CD4-positive, alpha-beta T cell treated with Interleukin-15 for 4 hours (primary cell): Measurements from ENCODE around the gene CCDC7.
"Not testable (repeated sequence)": the region's sequence is repeated elsewhere in the genome, so short reads cannot be mapped to it uniquely, and the experiment has no call there.

Experiments used
- DNase-seq: peaks from one replicate; pipeline ENCODE4 v3.0.0-alpha.2; 2020; ENCODE audit warnings: low spot score

CCDC7 gene

DNA sequence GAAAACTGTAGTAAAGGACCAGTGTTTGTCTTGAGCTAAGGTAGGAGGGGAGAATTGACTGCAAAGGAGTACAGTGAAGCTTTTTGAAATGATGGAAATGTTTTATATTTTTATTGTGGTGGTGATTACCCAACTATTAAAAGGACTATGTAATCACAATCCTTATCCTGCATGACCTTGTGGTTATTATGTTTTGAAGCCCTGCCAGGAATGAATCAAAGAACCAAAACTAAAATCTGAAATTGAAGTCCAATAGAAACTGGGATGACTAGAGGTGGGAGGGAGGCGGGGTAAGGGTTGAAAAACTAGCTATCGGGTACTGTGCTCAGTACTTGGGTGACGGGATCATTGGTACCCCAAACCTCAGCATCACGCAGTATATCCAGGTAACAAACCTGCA lies 8.2 kb downstream of the CCDC7 start:
- no peak for DNase-seq

DNA sequence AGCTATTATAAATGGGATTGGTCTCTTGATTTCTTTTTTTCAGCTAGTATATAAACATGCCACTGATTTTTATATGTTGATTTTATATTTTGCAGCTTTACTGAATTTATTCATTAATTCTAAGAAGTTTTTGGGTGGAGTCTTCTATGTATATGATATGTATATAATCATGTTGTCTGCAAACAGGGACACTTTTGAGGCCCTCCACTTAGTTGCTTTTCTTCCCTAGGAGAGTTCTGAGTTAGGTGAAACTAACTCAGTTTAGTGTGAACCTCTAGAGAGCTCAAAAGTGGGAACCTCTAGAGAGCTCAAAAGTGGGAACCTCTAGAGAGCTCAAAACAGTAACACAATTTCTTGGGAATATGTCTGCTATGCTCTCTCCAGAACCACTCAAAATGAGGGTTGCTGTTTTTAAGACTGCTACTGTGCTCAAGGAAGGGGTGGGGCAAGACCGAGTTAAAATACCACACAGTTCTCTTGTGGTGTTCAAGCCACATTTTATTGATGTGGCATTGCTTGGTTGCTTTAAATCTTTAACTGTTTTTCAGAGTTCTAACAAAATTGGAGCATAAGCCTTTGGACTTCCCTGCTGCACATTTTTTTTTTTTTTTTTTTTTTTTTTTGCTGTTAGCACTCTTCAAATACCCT lies 13.2 kb downstream of the CCDC7 start:
- peak; percentile 77 for DNase-seq

DNA sequence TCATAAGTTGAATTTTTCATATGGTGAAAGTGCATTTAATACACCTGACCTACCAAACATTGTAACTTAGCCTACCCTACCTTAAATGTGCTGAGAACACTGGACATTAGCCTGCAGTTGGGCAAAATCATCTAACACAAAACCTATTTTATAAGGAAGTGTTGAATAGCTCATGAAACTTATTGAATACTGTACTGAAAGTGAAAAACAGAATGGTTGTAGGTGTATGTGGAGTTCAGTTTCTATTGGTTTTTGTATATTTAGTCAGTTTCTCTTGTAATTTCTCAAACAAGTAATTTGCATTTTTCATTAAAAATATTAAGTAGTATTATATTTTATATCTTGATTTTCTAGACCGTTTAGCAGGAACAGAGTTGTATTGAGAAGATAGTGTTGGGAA lies 15.3 kb downstream of the CCDC7 start:
- no peak for DNase-seq

DNA sequence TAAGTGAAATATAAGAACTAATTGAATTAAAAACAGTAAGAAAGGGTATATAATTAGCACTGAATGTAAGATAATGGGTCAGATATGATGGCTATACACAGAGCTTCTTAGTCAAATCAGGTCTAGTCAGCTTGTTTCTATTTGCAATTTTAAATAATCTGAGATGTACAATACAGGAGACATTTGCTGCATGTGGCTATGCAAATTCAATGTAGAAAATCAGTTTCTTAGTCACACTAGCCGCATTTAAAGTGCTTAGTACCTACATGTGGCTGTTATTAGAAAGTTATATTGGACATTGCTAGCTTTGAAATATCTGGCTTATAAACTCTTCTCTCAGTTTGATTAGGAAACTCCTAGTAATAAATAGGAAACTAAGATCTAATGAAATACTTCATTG lies 25.3 kb downstream of the CCDC7 start:
- DNase-seq = no peak

DNA sequence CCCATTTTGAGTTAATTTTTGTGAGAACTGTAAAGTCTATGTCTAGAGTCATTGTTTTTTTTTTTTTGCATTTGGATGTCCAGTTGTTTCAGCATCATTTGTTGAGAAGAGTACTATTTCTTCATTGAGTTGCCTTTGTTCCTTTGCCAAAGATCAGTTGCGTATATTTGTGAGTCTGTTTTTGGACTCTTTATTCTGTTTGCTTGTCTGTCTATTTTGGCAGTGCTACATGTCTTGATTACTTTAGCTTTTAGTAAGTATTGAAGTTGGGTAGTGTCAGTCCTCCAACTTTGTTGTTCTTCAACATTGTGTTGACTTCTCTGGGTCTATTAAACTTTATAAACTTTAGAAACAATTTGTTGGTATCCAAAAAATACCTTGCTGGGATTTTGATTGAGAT lies 31.6 kb downstream of the CCDC7 start:
- no peak for DNase-seq

DNA sequence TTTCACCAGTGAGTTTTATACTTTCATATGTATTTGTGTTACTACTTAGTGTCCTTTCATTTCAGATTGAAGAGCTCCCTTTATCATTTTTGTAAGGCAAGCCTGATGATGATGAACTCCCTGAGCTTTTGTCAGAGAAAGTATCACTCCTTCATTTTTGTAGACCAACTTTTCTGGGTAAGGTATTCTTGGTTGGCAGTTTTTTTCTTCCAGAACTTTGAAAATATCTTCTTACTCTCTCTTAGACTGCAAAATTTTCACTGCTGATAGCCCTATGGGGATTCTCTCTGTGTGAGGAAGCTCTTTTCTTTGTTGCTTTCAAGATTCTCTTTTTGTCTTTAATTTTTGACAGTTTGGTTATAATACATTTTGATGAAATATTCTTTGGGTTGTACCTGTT lies 35.7 kb downstream of the CCDC7 start:
- DNase-seq = no peak

DNA sequence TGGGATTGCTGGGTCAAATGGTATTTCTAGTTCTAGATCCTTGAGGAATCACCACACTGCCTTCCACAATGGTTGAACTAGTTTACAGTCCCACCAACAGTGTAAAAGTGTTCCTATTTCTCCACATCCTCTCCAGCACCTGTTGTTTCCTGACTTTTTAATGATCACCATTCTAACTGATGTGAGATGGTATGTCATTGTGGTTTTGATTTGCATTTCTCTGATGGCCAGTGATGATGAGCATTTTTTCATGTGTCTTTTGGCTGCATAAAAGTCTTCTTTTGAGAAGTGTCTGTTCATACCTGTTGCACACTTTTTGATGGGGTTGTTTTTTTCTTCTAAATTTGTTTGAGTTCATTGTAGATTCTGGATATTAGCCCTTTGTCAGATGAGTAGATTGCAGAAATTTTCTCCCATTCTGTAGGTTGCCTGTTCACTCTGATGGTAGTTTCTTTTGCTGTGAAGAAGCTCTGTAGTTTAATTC lies 37.1 kb downstream of the CCDC7 start:
- DNase-seq = not testable (repeated sequence)

DNA sequence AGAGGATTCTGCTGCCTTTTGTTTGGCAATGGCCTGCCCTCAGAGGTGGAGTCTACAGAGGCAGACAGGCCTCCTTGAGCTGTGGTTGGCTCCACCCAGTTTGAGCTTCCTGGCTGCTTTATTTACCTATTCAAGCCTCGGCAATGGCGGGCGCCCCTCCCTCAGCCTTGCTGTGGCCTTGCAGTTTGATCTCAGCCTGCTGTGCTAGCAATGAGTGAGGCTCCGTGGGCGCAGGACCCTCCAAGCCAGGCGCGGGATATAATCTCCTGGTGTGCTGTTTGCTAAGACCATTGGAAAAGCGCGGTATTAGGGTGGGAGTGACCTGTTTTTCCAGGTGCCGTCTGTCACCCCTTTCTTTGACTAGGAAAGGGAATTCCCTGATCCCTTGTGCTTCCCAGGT lies 42.1 kb downstream of the CCDC7 start:
- not testable (repeated sequence) for DNase-seq

DNA sequence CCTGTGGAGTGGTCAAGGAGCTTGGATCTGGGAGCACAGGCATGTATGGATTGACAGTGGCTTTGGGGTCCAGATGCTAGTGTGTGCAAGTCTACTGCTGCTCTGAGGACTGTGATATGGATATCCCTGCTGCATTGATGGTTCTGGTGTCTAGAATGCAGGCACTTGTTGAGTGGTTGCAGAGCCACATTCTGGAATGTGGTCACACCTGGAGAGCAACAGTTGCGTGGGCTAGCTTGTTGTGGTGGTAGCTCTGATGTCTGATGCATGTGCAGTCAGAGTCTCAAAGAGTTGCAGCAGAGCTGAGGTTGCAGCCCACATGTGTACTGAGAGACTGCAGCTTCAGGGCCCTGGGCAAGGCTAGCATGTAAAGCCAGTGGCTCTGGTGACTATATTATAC lies 43.2 kb downstream of the CCDC7 start:
- DNase-seq = no peak

DNA sequence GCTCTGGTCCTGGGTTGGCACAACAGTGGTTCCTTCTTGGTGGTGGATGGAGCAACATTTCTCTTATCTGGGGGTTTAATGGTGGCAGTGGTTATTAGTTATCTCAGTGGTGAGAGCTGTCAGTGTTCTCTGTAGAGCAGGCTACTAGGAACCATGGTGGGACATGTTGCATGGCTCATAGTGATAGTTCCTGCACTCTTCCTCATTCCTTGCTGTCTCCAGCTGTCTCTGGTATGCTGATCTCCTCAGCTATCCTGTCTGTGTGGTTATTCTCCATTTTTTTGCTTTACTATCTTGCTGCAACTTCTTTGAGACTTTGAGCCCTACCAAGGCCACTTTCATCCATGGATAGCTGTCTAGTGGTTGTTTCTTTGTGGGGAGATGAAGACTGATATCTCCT lies 44.0 kb downstream of the CCDC7 start:
- no peak for DNase-seq

DNA sequence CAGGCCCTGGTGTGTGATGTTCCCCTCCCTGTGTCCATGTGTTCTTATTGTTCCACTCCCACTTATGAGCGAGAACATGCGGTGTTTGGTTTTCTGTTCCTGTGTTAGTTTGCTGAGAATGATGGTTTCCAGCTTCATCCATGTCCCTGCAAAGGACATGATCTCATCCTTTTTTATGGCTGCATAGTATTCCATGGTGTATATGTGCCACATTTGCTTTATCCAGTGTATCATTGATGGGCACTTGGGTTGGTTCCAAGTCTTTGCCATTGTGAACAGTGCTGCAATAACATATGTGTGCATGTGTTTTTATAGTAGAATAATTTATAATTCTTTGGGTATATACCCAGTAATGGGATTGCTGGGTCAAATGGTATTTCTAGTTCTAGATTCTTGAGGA lies 48.6 kb downstream of the CCDC7 start:
- DNase-seq = not testable (repeated sequence)

DNA sequence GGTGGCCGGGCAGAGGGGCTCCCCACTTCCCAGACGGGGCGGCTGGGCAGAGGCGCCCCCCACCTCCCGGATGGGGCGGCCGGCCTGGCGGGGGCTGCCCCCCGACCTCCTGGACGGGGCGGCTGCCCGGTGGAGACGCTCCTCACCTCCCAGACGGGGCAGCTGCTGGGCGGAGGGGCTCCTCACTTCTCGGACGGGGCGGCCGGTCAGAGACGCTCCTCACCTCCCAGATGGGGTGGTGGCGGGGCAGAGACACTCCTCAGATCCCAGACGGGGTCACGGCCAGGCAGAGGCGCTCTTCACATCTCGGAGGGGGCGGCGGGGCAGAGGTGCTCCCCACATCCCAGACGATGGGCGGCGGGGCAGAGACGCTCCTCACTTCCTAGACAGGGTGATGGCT lies 54.2 kb downstream of the CCDC7 start:
- DNase-seq = not testable (repeated sequence)

DNA sequence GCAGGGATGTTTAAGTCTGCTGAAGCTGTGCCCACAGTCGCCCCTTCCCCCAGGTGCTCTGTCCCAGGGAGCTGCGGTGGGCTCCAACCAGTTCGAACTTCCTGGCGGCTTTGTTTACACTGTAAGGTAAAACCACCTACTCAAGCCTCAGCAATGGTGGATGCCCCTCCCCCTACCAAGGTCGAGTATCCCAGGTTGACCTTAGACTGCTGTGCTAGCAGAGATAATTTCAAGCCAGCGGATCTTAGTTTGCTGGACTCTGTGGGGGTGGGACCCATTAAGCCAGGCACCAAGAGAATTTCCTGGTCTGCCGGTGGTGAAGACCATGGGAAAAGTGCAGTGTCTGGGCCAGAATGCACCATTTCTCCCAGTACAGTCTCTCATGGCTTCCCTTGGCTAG lies 56.0 kb downstream of the CCDC7 start:
- DNase-seq = no peak

DNA sequence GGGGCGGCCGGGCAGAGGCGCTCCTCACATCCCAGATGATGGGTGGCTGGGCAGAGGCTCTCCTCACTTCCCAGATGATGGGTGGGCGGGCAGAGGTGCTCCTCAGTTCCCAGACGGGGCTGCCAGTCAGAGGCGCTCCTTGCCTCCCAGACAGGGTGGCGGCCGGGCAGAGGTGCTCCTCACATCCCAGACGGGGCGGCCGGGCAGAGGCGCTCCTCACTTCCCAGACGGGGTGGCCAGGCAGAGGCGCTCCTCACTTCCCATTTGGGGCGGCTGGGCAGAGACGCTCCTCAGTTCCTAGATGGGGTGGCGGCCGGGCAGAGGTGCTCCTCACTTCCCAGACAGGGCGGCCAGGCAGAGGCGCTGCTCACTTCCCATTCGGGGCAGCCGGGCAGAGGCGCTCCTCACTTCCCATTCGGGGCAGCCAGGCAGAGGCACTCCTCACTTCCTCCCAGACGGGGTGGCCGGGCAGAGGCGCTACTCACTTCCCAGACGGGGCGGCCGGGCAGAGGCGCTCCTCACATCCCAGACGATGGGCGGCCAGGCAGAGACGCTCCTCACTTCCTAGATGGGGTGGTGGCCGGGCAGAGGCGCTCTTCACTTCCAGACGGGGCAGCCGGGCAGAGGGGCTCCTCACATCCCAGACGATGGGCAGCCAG lies 60.0 kb downstream of the CCDC7 start:
- DNase-seq = not testable (repeated sequence)

DNA sequence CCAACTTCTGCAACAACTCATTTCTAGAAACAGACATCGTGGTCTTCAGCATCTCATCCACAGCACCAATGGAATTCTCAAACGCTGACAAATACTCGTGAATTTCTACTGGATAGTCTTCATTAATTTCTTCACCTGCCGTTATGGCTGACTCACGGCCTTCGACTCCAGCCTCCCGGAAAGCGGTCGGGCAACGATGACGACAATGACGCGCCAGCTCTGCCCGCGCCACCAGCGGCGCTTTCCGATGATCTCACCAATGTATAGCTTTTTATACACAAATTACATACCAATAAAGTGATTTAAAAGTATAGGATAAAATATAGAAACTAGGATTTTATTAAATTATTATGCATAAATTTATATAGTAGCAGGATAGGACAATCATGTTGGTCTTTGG lies 65.7 kb downstream of the CCDC7 start:
- DNase-seq = no peak

DNA sequence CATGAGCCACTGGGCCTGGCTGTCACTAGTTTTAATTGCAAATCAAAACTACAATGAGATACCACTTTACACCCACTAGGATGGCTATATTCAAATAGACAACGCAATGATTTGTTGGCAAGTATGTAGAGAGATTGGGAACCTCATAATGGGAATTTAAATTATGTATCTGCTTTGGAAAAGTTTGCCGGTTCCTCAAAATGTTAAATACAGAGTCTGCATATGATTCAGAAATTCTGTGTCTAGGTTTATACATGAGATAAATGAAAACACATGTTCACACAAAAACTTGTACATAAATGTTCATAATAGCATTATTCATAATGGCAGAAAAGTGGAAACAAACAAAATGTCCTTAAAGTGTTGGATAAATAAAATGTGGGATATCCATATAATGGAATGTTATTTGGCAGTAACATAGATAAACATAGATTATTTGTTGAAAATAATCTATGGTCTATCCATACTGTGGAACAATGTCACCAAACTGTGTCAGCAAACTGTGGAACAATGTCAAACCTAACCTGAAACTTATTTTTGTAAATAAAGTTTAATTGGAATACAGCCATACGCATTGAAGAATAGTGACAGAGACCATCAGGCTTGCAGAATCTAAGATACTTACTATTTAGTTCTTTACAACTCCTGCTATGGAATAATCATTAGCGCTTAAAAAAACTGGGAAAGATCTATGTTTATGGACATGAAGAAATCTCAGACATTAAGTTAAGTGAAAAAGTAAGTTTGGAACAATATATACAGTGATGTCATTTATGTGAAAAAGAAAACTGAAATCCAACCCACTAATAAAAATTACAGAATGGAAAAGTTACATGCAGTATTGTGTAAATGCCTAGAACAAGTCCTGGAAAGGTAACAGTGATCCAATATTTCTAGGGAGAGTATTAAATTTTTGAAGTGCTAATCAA lies 70.9 kb downstream of the CCDC7 start:
- DNase-seq = no peak

DNA sequence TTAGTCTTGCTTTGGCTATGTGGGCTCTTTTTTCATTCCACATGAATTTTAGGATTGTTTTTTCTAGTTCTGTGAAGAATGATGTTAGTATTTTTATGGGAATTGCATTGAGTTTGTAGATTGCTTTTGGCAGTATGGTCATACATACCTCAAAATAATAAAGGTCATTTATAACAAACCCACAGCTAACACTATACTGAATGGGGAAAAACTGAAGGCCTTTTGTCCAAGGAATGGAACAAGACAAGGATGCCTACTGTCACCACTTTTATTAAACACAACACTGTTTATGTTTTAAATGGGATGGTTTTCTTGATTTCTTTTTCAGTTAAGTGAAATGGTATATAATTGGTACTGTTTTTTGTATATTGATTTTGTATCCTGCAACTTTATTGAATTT lies 84.3 kb downstream of the CCDC7 start:
- no peak for DNase-seq

DNA sequence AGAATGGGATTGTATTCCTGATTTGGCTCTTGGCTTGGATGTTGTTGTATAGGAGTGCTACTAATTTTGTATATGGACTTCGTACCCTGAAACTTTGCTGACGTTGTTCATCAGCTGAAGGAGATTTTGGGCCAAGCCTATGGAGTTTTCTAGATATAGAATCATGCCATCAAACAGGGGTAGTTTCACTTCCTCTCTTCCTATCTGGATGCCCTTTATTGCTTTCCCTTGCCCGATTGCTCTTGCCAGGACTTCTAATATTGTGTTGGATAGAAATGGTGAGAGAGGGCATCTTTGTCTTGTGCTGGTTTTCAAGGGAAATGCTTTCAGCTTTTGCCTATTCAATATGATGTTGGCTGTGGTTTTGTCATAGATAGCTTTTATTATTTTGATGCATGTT lies 92.3 kb downstream of the CCDC7 start:
- DNase-seq = no peak

DNA sequence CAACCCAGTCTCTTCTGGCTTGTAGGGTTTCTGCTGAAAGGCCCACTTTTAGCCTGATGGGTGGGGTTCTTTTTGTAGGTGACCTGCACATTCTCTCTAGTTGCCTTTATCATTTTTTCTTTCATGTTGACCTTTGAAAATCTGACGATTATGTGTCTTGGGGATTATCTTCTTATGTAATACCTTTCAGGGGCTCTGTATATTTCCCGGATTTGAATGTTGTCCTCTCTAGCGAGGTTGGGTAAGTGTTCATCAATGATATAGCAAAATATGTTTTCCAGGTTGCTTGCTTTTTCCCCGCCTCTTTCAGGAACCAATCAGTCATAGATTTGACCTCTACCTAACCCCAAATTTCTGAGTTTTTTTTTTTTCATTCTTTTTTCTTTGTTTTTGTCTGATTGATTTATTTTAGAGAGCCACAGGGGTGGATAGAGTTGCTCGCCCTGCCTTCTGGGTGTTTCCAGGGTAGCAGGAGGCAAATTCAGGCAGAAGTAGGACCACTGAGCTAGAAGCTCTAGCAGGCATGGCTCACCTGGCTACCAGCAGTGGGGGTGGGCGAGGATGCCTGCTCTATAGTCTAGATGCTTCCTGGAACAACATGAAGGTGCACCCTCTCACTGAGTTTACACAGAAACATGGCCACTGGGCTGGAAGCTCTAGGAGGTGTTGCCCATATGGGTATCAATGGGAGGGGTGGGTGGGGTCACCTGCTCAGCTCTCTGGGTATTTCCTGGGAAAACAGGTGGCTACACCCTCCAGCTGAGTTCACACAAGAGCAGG lies 94.9 kb downstream of the CCDC7 start:
- DNase-seq = no peak

DNA sequence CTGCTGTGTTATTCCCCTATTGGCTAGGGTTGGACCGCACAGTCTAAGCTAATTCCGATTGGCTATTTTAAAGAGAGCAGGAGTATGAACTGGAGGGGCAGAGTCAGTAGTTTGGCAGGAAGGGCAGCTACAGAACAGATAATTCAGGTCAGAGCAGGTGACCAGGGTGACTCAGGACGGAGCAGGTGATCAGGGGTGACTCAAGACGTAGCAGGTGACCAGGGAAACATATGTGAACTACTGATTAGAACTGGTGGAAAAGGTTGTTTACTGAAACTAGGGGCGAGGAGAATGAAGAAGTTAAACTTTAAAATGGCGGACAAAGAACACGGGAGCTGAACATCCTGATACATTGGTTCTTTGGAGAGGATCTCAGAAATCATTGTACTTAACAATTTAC lies 102.3 kb downstream of the CCDC7 start:
- DNase-seq = no peak

DNA sequence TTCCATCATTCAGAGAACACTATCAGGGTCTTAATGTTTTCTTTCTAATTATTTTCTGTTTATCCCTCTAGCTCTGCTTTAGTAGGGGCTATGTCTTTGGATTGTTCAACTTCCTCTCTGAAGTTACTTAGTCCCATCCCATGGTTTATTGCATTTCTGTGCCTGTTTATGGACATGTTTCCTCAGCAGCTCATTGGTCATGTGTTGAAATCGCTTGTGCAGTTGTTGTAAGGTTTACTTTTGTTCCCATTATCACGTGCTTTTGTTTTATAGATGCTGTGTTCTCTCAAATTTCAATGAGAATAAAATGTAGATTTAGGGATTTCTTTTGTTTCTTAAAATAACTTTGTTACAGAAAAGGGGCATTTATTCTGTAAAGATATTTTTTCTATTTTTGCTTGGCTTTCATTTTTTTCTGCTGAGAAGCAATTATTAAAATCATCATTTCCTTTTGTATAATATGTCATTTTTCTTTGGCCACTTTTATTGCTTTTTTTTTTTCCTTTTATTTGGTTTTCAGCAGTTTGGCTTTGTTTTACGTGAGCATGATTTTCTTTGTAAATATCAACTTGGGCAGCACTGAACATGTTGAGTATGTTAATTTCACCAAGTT lies 110.9 kb downstream of the CCDC7 start:
- no peak for DNase-seq

DNA sequence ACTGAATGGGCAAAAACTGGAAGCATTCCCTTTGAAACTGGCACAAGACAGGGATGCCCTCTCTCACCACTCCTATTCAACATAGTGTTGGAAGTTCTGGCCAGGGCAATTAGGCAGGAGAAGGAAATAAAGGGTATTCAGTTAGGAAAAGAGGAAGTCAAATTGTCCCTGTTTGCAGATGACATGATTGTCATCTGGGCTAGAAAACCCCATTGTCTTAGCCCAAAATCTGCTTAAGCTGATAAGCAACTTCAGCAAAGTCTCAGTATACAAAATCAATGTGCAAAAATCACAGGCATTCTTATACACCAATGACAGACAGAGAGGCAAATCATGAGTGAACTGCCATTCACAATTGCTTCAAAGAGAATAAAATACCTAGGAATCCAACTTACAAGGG lies 116.8 kb downstream of the CCDC7 start:
- not testable (repeated sequence) for DNase-seq
